Mesenchymal stem cell (in vitro differentiated cells and primary cell): ENCODE results near the gene GRM7.

Experiments used
- DNase-seq: peaks from one replicate; pipeline ENCODE4 v3.0.0-alpha.2; 2013
- H2AFZ ChIP-seq: one replicate; pipeline ENCODE4 v1.6.1; 2013; ENCODE audit warnings: low read depth, mild to moderate bottlenecking, control low read depth, inconsistent platforms, low read length, moderate library complexity
- H2AK5ac ChIP-seq: 2 replicates; pipeline ENCODE4 v1.6.1; 2013; ENCODE audit warnings: low read length, moderate library complexity, mild to moderate bottlenecking, inconsistent platforms; ENCODE audit not compliant: severe bottlenecking
- H2BK120ac ChIP-seq: one replicate; pipeline ENCODE4 v1.6.1; 2013; ENCODE audit warnings: low read depth, mild to moderate bottlenecking, inconsistent platforms, low read length, moderate library complexity
- H2BK12ac ChIP-seq, 2 experiments: one replicate each; pipeline ENCODE4 v1.6.1; 2013; ENCODE audit warnings: inconsistent platforms in 2 of 2, low read length in 2 of 2, mild to moderate bottlenecking in 2 of 2, moderate library complexity in 2 of 2, control low read depth in 1 of 2
- H2BK15ac ChIP-seq: one replicate; pipeline ENCODE4 v1.6.1; 2013; ENCODE audit warnings: mild to moderate bottlenecking, low read depth, inconsistent platforms; ENCODE audit not compliant: poor library complexity, severe bottlenecking
- H2BK5ac ChIP-seq: 2 replicates; pipeline ENCODE4 v1.6.1; 2013; ENCODE audit warnings: low read depth, mild to moderate bottlenecking, low read length, control low read depth, inconsistent platforms; ENCODE audit not compliant: poor library complexity, severe bottlenecking
- H3K14ac ChIP-seq, 2 experiments: one replicate each; pipeline ENCODE4 v1.6.1; 2013; ENCODE audit warnings: inconsistent platforms in 2 of 2, low read length in 2 of 2, control low read depth in 1 of 2, mild to moderate bottlenecking in 1 of 2, moderate library complexity in 1 of 2
- H3K18ac ChIP-seq, 2 experiments: one replicate each; pipeline ENCODE4 v1.6.1; 2013; ENCODE audit warnings: inconsistent platforms in 2 of 2, low read length in 2 of 2, control low read depth in 1 of 2, low read depth in 1 of 2, mild to moderate bottlenecking in 1 of 2
- H3K23ac ChIP-seq, 2 experiments: one replicate each; pipeline ENCODE4 v1.6.1; 2013; ENCODE audit warnings: inconsistent platforms in 2 of 2, low read length in 2 of 2, mild to moderate bottlenecking in 2 of 2, moderate library complexity in 2 of 2, control low read depth in 1 of 2
- H3K27ac ChIP-seq: 2 replicates; pipeline ENCODE4 v1.5.1; 2013; ENCODE audit warnings: mild to moderate bottlenecking, moderate library complexity, low read length, control low read depth, inconsistent platforms; ENCODE audit not compliant: poor library complexity, severe bottlenecking
- H3K27me3 ChIP-seq, 2 experiments: 2 replicates each; pipeline versions ENCODE4 v1.6.1 to v1.7.0; 2013; ENCODE audit warnings: low read length in 2 of 2, mild to moderate bottlenecking in 2 of 2, moderate library complexity in 2 of 2, control low read depth in 1 of 2, inconsistent platforms in 1 of 2; ENCODE audit not compliant: control insufficient read depth in 1 of 2, insufficient read depth in 1 of 2
- H3K36me3 ChIP-seq, 2 experiments: 2 replicates each; pipeline versions ENCODE4 v1.6.1 to v1.7.0; 2013; ENCODE audit warnings: low read length in 2 of 2, control low read depth in 1 of 2, inconsistent platforms in 1 of 2, low read depth in 1 of 2, mild to moderate bottlenecking in 1 of 2; ENCODE audit not compliant: insufficient read depth in 2 of 2, control insufficient read depth in 1 of 2
- H3K4ac ChIP-seq, 2 experiments: one replicate each; pipeline ENCODE4 v1.6.1; 2013; ENCODE audit warnings: inconsistent platforms in 2 of 2, low read length in 2 of 2, mild to moderate bottlenecking in 2 of 2, moderate library complexity in 2 of 2, control low read depth in 1 of 2, low read depth in 1 of 2
- H3K4me1 ChIP-seq: 2 replicates; pipeline ENCODE4 v1.6.1; 2013; ENCODE audit warnings: low read depth, low read length, control low read depth; ENCODE audit not compliant: control insufficient read depth, insufficient read depth
- H3K4me2 ChIP-seq: 2 replicates; pipeline ENCODE4 v1.6.1; 2013; ENCODE audit warnings: low read length, mild to moderate bottlenecking, inconsistent platforms; ENCODE audit not compliant: poor library complexity, severe bottlenecking
- H3K4me3 ChIP-seq, 2 experiments: 2 replicates each; pipeline versions ENCODE4 v1.5.1 to v1.7.0; 2013; ENCODE audit warnings: low read length in 2 of 2, mild to moderate bottlenecking in 2 of 2, control low read depth in 1 of 2, low read depth in 1 of 2; ENCODE audit not compliant: insufficient read depth in 1 of 2
- H3K79me1 ChIP-seq: replicated peaks from 2 replicates; pipeline ENCODE4 v1.6.1; 2013; ENCODE audit warnings: mild to moderate bottlenecking, control low read depth, low read length, inconsistent platforms; ENCODE audit not compliant: poor library complexity, severe bottlenecking
- H3K9ac ChIP-seq: 2 replicates; pipeline ENCODE4 v1.7.0; 2013; ENCODE audit warnings: mild to moderate bottlenecking, low read length, moderate library complexity
- H3K9me3 ChIP-seq: 2 replicates; pipeline ENCODE4 v1.7.0; 2013; ENCODE audit warnings: mild to moderate bottlenecking, low read length; ENCODE audit not compliant: control insufficient read depth
- H4K8ac ChIP-seq: one replicate; pipeline ENCODE4 v1.6.1; 2013; ENCODE audit warnings: inconsistent platforms, mild to moderate bottlenecking, low read length, moderate library complexity
- H4K91ac ChIP-seq: one replicate; pipeline ENCODE4 v1.6.1; 2013; ENCODE audit warnings: mild to moderate bottlenecking, low read length, inconsistent platforms
- WGBS: methylation state at CpG from one replicate; pipeline ENCODE4 v1.1.7; 2013; ENCODE audit warnings: mixed read lengths; 5-methylcytosine and 5-hydroxymethylcytosine counted together

GRM7 gene

GRCh38 chr3:7581831-7582230 is 720.9 kb downstream of the GRM7 start:
- Histone ChIP-seq H3K18ac (no peak overlapping the region), H3K9me3 (peaks cover 7% of the 10 kb centered on the region), H3K9ac (no peak overlapping the region), H3K4me1 (no peaks in the 10 kb centered on the region), H4K91ac (no peak overlapping the region), H4K8ac (no peak overlapping the region), H3K27ac (no peak overlapping the region), H3K4me3 (no peak overlapping the region), H3K79me1 (no peaks in the 10 kb centered on the region), H2BK120ac (no peak overlapping the region), H3K4ac (no peak overlapping the region), H3K27me3 (no peaks in the 10 kb centered on the region), H2AK5ac (no peak overlapping the region), H3K23ac (no peak overlapping the region), H3K14ac (no peak overlapping the region), H2AFZ (no peak overlapping the region), H2BK5ac (no peak overlapping the region), H3K36me3 (no peaks in the 10 kb centered on the region), H2BK12ac (no peak overlapping the region), H2BK15ac (no peak overlapping the region), H3K4me2 (no peak overlapping the region)
- WGBS, result 67% methylated on average over 1 of the region's 1 CpG
- DNase-seq, result no peak

GRCh38 chr3:7585052-7585451 is 724.1 kb downstream of the GRM7 start:
- Histone ChIP-seq H3K27ac (no peak overlapping the region), H3K27me3 (no peaks in the 10 kb centered on the region), H3K4me3 (no peak overlapping the region), H2AFZ (no peak overlapping the region), H2AK5ac (no peak overlapping the region), H3K4me1 (no peaks in the 10 kb centered on the region), H3K18ac (no peak overlapping the region), H3K4ac (no peak overlapping the region), H4K8ac (no peak overlapping the region), H3K79me1 (no peaks in the 10 kb centered on the region), H3K14ac (no peak overlapping the region), H3K9ac (no peak overlapping the region), H2BK5ac (no peak overlapping the region), H3K9me3 (peaks cover 7% of the 10 kb centered on the region), H3K23ac (no peak overlapping the region), H3K36me3 (no peaks in the 10 kb centered on the region), H2BK12ac (no peak overlapping the region), H2BK120ac (no peak overlapping the region), H3K4me2 (no peak overlapping the region), H4K91ac (no peak overlapping the region), H2BK15ac (no peak overlapping the region)
- no peak for DNase-seq
- 0% methylated on average over 1 of the region's 3 CpGs for whole genome bisulfite sequencing

GRCh38 chr3:7588236-7588635 is 727.3 kb downstream of the GRM7 start:
- no peak overlapping the region for H3K4ac ChIP-seq
- H2BK12ac ChIP-seq, result no peak overlapping the region
- H3K4me1 ChIP-seq, result no peaks in the 10 kb centered on the region
- H3K4me2 ChIP-seq, result no peak overlapping the region
- H4K91ac ChIP-seq, result no peak overlapping the region
- no peak overlapping the region for H2BK15ac ChIP-seq
- H4K8ac ChIP-seq, result no peak overlapping the region
- H3K4me3 ChIP-seq, result no peak overlapping the region
- H3K23ac ChIP-seq, result no peak overlapping the region
- peaks cover 2% of the 10 kb centered on the region for H3K9me3 ChIP-seq
- H2BK5ac ChIP-seq, result no peak overlapping the region
- no peak overlapping the region for H2BK120ac ChIP-seq
- H3K27ac ChIP-seq, result no peak overlapping the region
- H2AFZ ChIP-seq, result no peak overlapping the region
- H3K9ac ChIP-seq, result no peak overlapping the region
- H2AK5ac ChIP-seq, result no peak overlapping the region
- 81% methylated on average over 3 of the region's 4 CpGs for WGBS
- no peak overlapping the region for H3K18ac ChIP-seq
- H3K36me3 ChIP-seq, result no peaks in the 10 kb centered on the region
- H3K79me1 ChIP-seq, result no peaks in the 10 kb centered on the region
- H3K27me3 ChIP-seq, result no peaks in the 10 kb centered on the region
- DNase-seq, result no peak
- H3K14ac ChIP-seq, result no peak overlapping the region

- H3K4me1 ChIP-seq, result no peaks in the 10 kb centered on the region
- no peak overlapping the region for H3K18ac ChIP-seq
- no peak overlapping the region for H3K4ac ChIP-seq
- H3K4me3 ChIP-seq, result no peak overlapping the region
- H4K91ac ChIP-seq, result no peak overlapping the region
- no peak overlapping the region for H2AFZ ChIP-seq
- no peak overlapping the region for H2BK15ac ChIP-seq
- no peak overlapping the region for H2BK120ac ChIP-seq
- H3K36me3 ChIP-seq, result no peaks in the 10 kb centered on the region
- no peaks in the 10 kb centered on the region for H3K27me3 ChIP-seq
- WGBS, result 95% methylated on average over 2 of the region's 2 CpGs
- no peak overlapping the region for H3K23ac ChIP-seq
- H3K27ac ChIP-seq, result no peak overlapping the region
- H2BK12ac ChIP-seq, result no peak overlapping the region
- no peak overlapping the region for H4K8ac ChIP-seq
- H3K9ac ChIP-seq, result no peak overlapping the region
- no peak overlapping the region for H2BK5ac ChIP-seq
- peaks cover 2% of the 10 kb centered on the region for H3K9me3 ChIP-seq
- no peak for DNase-seq
- H2AK5ac ChIP-seq, result no peak overlapping the region
- H3K14ac ChIP-seq, result no peak overlapping the region
- no peak overlapping the region for H3K4me2 ChIP-seq
- H3K79me1 ChIP-seq, result no peaks in the 10 kb centered on the region
These were observed 728.6 kb downstream of the GRM7 start for GRCh38 chr3:7589526-7589925.
